HepG2 (cell line): ENCODE results near the gene GLE1. TPM values are rescaled to one million over a fixed set of nuclear protein-coding genes. Genes with fewer than 3 reads are reported as not detected.

Source experiments
- ATAC-seq: fragments of 200-7000 bp; cut with Tn5 transposase; 3 replicates; pipeline ENCODE4 v1.9.1; 2020; ENCODE audit warnings: mild to moderate bottlenecking, moderate library complexity
- BruUV-seq: library from RNA; stranded (reverse); fragments of 400-500 nt; replicated peaks from 2 replicates; lab custom pipeline; 2021; lab: Mats Ljungman, UMichigan
- CTCF ChIA-PET: fragments of 300-600 bp; formaldehyde crosslinking; extraction: SDS; loops from one replicate; lab custom pipeline; 2021; ENCODE audit warnings: low total read pairs, inconsistent platforms, low intra/inter-chr PET ratio; lab: Yijun Ruan, JAX
- POLR2A ChIA-PET: fragments of 350-600 bp; sonication (Branson Sonifier 250); formaldehyde crosslinking; loops from one replicate; lab custom pipeline; 2020; ENCODE audit warnings: antibody characterized with exemption, inconsistent platforms; lab: Yijun Ruan, JAX
- DNase-seq: peaks from one replicate; pipeline ENCODE4 v3.0.0-alpha.2; 2015; ENCODE audit warnings: low spot score
- FAIRE-seq: peaks from 3 replicates; lab custom pipeline; 2011; peaks lifted over from hg19 to GRCh38; lab: Jason Lieb, UNC
- H2AFZ ChIP-seq: one replicate; pipeline ENCODE4 v1.6.1; 2011; ENCODE audit warnings: low read length, inconsistent platforms
- H3K27ac ChIP-seq: fragments of 300-600 bp; 3 replicates; pipeline ENCODE4 v1.8.0; 2011; ENCODE audit warnings: mixed run types, mild to moderate bottlenecking, mixed read lengths, low read length, inconsistent platforms; ENCODE audit not compliant: insufficient read depth; ENCODE audit errors: extremely low read length
- H3K27me3 ChIP-seq, 2 experiments: fragments of 200-600 bp in 1 of 2; 2 replicates in 1 of 2; 3 replicates in 1 of 2; pipeline versions ENCODE4 v1.6.0 to v1.8.0; 2011; ENCODE audit warnings: low read length in 2 of 2, mild to moderate bottlenecking in 2 of 2, moderate library complexity in 2 of 2, inconsistent platforms in 1 of 2; ENCODE audit not compliant: insufficient read depth in 2 of 2, control insufficient read depth in 1 of 2
- H3K36me3 ChIP-seq, 2 experiments: fragments of 200-600 bp in 1 of 2; replicated peaks in 1 of 2; 2 replicates in 1 of 2; 3 replicates in 1 of 2; pipeline versions ENCODE4 v1.5.1 to v1.8.0; 2011; ENCODE audit warnings: low read length in 2 of 2, inconsistent platforms in 1 of 2; ENCODE audit not compliant: insufficient read depth in 2 of 2, control insufficient read depth in 1 of 2
- H3K4me1 ChIP-seq: 2 replicates; pipeline ENCODE4 v1.5.1; 2012; ENCODE audit warnings: low read length, inconsistent platforms; ENCODE audit not compliant: insufficient read depth
- H3K4me2 ChIP-seq: 2 replicates; pipeline ENCODE4 v1.6.0; 2011; ENCODE audit warnings: low read depth, low read length, inconsistent platforms
- H3K4me3 ChIP-seq, 3 experiments: fragments of 200-600 bp in 1 of 3; sonication (generic), shearing (Covaris generic) in 1 of 3; replicated peaks in 1 of 3; 2 replicates each; pipeline ENCODE4 v1.5.1; 2011 to 2016; ENCODE audit warnings: low read length in 3 of 3, inconsistent platforms in 2 of 3, low read depth in 2 of 3, mild to moderate bottlenecking in 2 of 3, control low read depth in 1 of 3, mixed read lengths in 1 of 3; ENCODE audit not compliant: insufficient read depth in 1 of 3
- H3K79me2 ChIP-seq: one replicate; pipeline ENCODE4 v1.6.1; 2011; ENCODE audit warnings: low read length, inconsistent platforms; ENCODE audit not compliant: insufficient read depth
- H3K9ac ChIP-seq: 2 replicates; pipeline ENCODE4 v1.6.0; 2011; ENCODE audit warnings: mild to moderate bottlenecking, low read depth, low read length, inconsistent platforms; ENCODE audit not compliant: insufficient read depth
- H3K9me3 ChIP-seq: 2 replicates; pipeline ENCODE4 v1.5.1; 2012; ENCODE audit warnings: mild to moderate bottlenecking, low read length
- H4K20me1 ChIP-seq: 2 replicates; pipeline ENCODE4 v1.6.0; 2011; ENCODE audit warnings: inconsistent platforms, mild to moderate bottlenecking, low read length, moderate library complexity; ENCODE audit not compliant: insufficient read depth
- ATF2 ChIP-seq: sonication (generic); formaldehyde crosslinking; IDR thresholded peaks from 2 replicates; pipeline ENCODE4 v1.4.0; 2020; ENCODE audit warnings: missing genetic modification reagents
- DBP ChIP-seq: sonication (generic); formaldehyde crosslinking; IDR thresholded peaks from 2 replicates; pipeline ENCODE4 v1.4.0; 2020; ENCODE audit warnings: missing genetic modification reagents; ENCODE audit errors: not compliant biosample characterization
- MBD4 ChIP-seq: IDR thresholded peaks from 2 replicates; pipeline ENCODE4 v1.6.1; 2012; ENCODE audit warnings: low read length, inconsistent platforms, borderline replicate concordance
- POLR2AphosphoS5 ChIP-seq: IDR thresholded peaks from 2 replicates; pipeline ENCODE4 v1.6.1; 2012; ENCODE audit warnings: low read depth, low read length
- TGIF2 ChIP-seq: IDR thresholded peaks from 2 replicates; pipeline ENCODE4 v1.6.1; 2016; ENCODE audit warnings: control low read depth, missing compliant biosample characterization
- ZNF414 ChIP-seq: sonication (generic); formaldehyde crosslinking; IDR thresholded peaks from 2 replicates; pipeline ENCODE4 v1.5.0; 2020; ENCODE audit warnings: missing genetic modification reagents
- ZNF512 ChIP-seq: sonication (generic); formaldehyde crosslinking; IDR thresholded peaks from 2 replicates; pipeline ENCODE4 v1.4.0; 2020; ENCODE audit warnings: mild to moderate bottlenecking, missing genetic modification reagents
- ZNF530 ChIP-seq: sonication (generic); formaldehyde crosslinking; IDR thresholded peaks from 2 replicates; pipeline ENCODE4 v1.5.0; 2020; ENCODE audit warnings: low read depth, mild to moderate bottlenecking, missing genetic modification reagents
- ZNF580 ChIP-seq: IDR thresholded peaks from 2 replicates; pipeline ENCODE4 v1.6.1; 2016; ENCODE audit warnings: low read depth, borderline replicate concordance
- ZNF703 ChIP-seq: sonication (generic); formaldehyde crosslinking; IDR thresholded peaks from 2 replicates; pipeline ENCODE4 v1.5.1; 2020; ENCODE audit warnings: missing genetic modification reagents, mild to moderate bottlenecking, moderate library complexity, borderline replicate concordance
- ZNF747 ChIP-seq: sonication (generic); formaldehyde crosslinking; IDR thresholded peaks from 2 replicates; pipeline ENCODE4 v1.8.1; 2023; ENCODE audit warnings: missing genetic modification reagents, mild to moderate bottlenecking, borderline replicate concordance
- ZSCAN20 ChIP-seq: sonication (generic); formaldehyde crosslinking; IDR thresholded peaks from 2 replicates; pipeline ENCODE4 v1.4.0; 2020; ENCODE audit warnings: missing genetic modification reagents, mild to moderate bottlenecking, borderline replicate concordance
- WGBS: methylation state at CpG from one replicate; pipeline ENCODE4 v1.1.6; 2017; ENCODE audit warnings: low lambda C conversion rate; 5-methylcytosine and 5-hydroxymethylcytosine counted together
- in situ Hi-C: cut with HindIII; loops from 2 replicates; pipeline ENCODE4 v1.10.0; 2017; ENCODE audit warnings: low pct_unique_long_range_greater_than_20kb; ENCODE audit not compliant: extremely low pct_ligation_motif_present
- intact Hi-C: fragments of 100-400 bp; cut with micrococcal nuclease; formaldehyde crosslinking; loops from one replicate; pipeline ENCODE4 v1.10.0; 2022; ENCODE audit not compliant: unreplicated experiment
- polyA plus RNA-seq, 8 experiments: library from polyadenylated mRNA; depleted of rRNA in 3 of 8; stranded (reverse) in 7 of 8; unstranded in 1 of 8; fragments of >200 nt; fragmentation: Illumina TruSeq in 4 of 8; extraction: Trizol in 4 of 8; gene quantifications; 2 replicates each; pipeline versions ENCODE4 v1.2.1 to v1.2.3, GENCODE V29; 2011 to 2016; ENCODE audit warnings: low read depth in 4 of 8, missing spikeins in 1 of 8, mixed read lengths in 1 of 8; ENCODE audit not compliant: insufficient read depth in 1 of 8
- total RNA-seq, 5 experiments: library from RNA; depleted of rRNA; stranded (reverse); fragments of >200 nt; fragmentation: Illumina TruSeq; extraction: Trizol; gene quantifications; 2 replicates each; pipeline ENCODE4 v1.2.3, GENCODE V29; 2016; ENCODE audit warnings: low read depth in 1 of 5

The GLE1 gene
- total and polyA plus RNA-seq, 2 of the 13 experiments (the other 11 are each of a cell fraction or from before 2014, with no cell fraction given), result 14.7 to 28.8 TPM

GRCh38 chr9:128497824-128498610 lies 6.5 kb upstream of the GLE1 start:
- no peaks in the 10 kb centered on the region for H3K27me3 ChIP-seq
- TF ChIP-seq ZNF747 (CRISPR knock-in tag) (no peak), ZNF414 (no peak), MBD4 (no peak), ZNF512 (no peak), DBP (CRISPR knock-in tag) (no peak), ATF2 (CRISPR knock-in tag) (no peak), ZSCAN20 (CRISPR knock-in tag) (no peak), ZNF703 (CRISPR knock-in tag) (no peak), TGIF2 (no peak), POLR2AphosphoS5 (no peak), ZNF530 (CRISPR knock-in tag) (no peak), ZNF580 (no peak)
- POLR2A ChIA-PET, result no interaction called here
- H4K20me1 ChIP-seq, result no peaks in the 10 kb centered on the region
- BruUV-seq, result no TSS peak
- no peak for ATAC-seq
- H3K4me2 ChIP-seq, result no peak overlapping the region
- intact Hi-C loops, result no loop called here
- no peaks in the 10 kb centered on the region for H3K79me2 ChIP-seq
- no peaks in the 10 kb centered on the region for H3K9me3 ChIP-seq
- no peak overlapping the region for H3K4me3 ChIP-seq
- peaks cover 14 to 50% of the 10 kb centered on the region in 2 experiments for H3K36me3 ChIP-seq
- no peak overlapping the region for H3K9ac ChIP-seq
- in situ Hi-C loops, result no loop called here
- H2AFZ ChIP-seq, result no peak overlapping the region
- no peak for DNase-seq
- CTCF ChIA-PET, result no interaction called here
- no peak overlapping the region for H3K27ac ChIP-seq
- H3K4me1 ChIP-seq, result peaks cover 17% of the 10 kb centered on the region
- 98% methylated on average over 10 of the region's 11 CpGs for WGBS
- FAIRE-seq, result no peak
